HepG2 (cell line): Measurements from ENCODE around the gene DNM3. TPM values are rescaled to one million over a fixed set of nuclear protein-coding genes. Genes with fewer than 3 reads are reported as not detected.

Experiments used
- ATAC-seq: fragments of 200-7000 bp; cut with Tn5 transposase; 3 replicates; pipeline ENCODE4 v1.9.1; 2020; ENCODE audit warnings: mild to moderate bottlenecking, moderate library complexity
- BruUV-seq: library from RNA; stranded (reverse); fragments of 400-500 nt; replicated peaks from 2 replicates; lab custom pipeline; 2021; lab: Mats Ljungman, UMichigan
- CTCF ChIA-PET: fragments of 300-600 bp; formaldehyde crosslinking; extraction: SDS; loops from one replicate; lab custom pipeline; 2021; ENCODE audit warnings: low total read pairs, inconsistent platforms, low intra/inter-chr PET ratio; lab: Yijun Ruan, JAX
- POLR2A ChIA-PET: fragments of 350-600 bp; sonication (Branson Sonifier 250); formaldehyde crosslinking; loops from one replicate; lab custom pipeline; 2020; ENCODE audit warnings: antibody characterized with exemption, inconsistent platforms; lab: Yijun Ruan, JAX
- DNase-seq: peaks from one replicate; pipeline ENCODE4 v3.0.0-alpha.2; 2015; ENCODE audit warnings: low spot score
- FAIRE-seq: peaks from 3 replicates; lab custom pipeline; 2011; peaks lifted over from hg19 to GRCh38; lab: Jason Lieb, UNC
- H2AFZ ChIP-seq: one replicate; pipeline ENCODE4 v1.6.1; 2011; ENCODE audit warnings: low read length, inconsistent platforms
- H3K27ac ChIP-seq: fragments of 300-600 bp; 3 replicates; pipeline ENCODE4 v1.8.0; 2011; ENCODE audit warnings: mixed run types, mild to moderate bottlenecking, mixed read lengths, low read length, inconsistent platforms; ENCODE audit not compliant: insufficient read depth; ENCODE audit errors: extremely low read length
- H3K27me3 ChIP-seq, 2 experiments: fragments of 200-600 bp in 1 of 2; 2 replicates in 1 of 2; 3 replicates in 1 of 2; pipeline versions ENCODE4 v1.6.0 to v1.8.0; 2011; ENCODE audit warnings: low read length in 2 of 2, mild to moderate bottlenecking in 2 of 2, moderate library complexity in 2 of 2, inconsistent platforms in 1 of 2; ENCODE audit not compliant: insufficient read depth in 2 of 2, control insufficient read depth in 1 of 2
- H3K36me3 ChIP-seq, 2 experiments: fragments of 200-600 bp in 1 of 2; replicated peaks in 1 of 2; 2 replicates in 1 of 2; 3 replicates in 1 of 2; pipeline versions ENCODE4 v1.5.1 to v1.8.0; 2011; ENCODE audit warnings: low read length in 2 of 2, inconsistent platforms in 1 of 2; ENCODE audit not compliant: insufficient read depth in 2 of 2, control insufficient read depth in 1 of 2
- H3K4me1 ChIP-seq: 2 replicates; pipeline ENCODE4 v1.5.1; 2012; ENCODE audit warnings: low read length, inconsistent platforms; ENCODE audit not compliant: insufficient read depth
- H3K4me2 ChIP-seq: 2 replicates; pipeline ENCODE4 v1.6.0; 2011; ENCODE audit warnings: low read depth, low read length, inconsistent platforms
- H3K4me3 ChIP-seq, 3 experiments: fragments of 200-600 bp in 1 of 3; sonication (generic), shearing (Covaris generic) in 1 of 3; replicated peaks in 1 of 3; 2 replicates each; pipeline ENCODE4 v1.5.1; 2011 to 2016; ENCODE audit warnings: low read length in 3 of 3, inconsistent platforms in 2 of 3, low read depth in 2 of 3, mild to moderate bottlenecking in 2 of 3, control low read depth in 1 of 3, mixed read lengths in 1 of 3; ENCODE audit not compliant: insufficient read depth in 1 of 3
- H3K79me2 ChIP-seq: one replicate; pipeline ENCODE4 v1.6.1; 2011; ENCODE audit warnings: low read length, inconsistent platforms; ENCODE audit not compliant: insufficient read depth
- H3K9ac ChIP-seq: 2 replicates; pipeline ENCODE4 v1.6.0; 2011; ENCODE audit warnings: mild to moderate bottlenecking, low read depth, low read length, inconsistent platforms; ENCODE audit not compliant: insufficient read depth
- H3K9me3 ChIP-seq: 2 replicates; pipeline ENCODE4 v1.5.1; 2012; ENCODE audit warnings: mild to moderate bottlenecking, low read length
- H4K20me1 ChIP-seq: 2 replicates; pipeline ENCODE4 v1.6.0; 2011; ENCODE audit warnings: inconsistent platforms, mild to moderate bottlenecking, low read length, moderate library complexity; ENCODE audit not compliant: insufficient read depth
- EED ChIP-seq: sonication (generic); formaldehyde crosslinking; IDR thresholded peaks from 2 replicates; pipeline ENCODE4 v1.5.0; 2020; ENCODE audit warnings: mild to moderate bottlenecking, missing genetic modification reagents
- FOXK1 ChIP-seq: sonication (generic); formaldehyde crosslinking; IDR thresholded peaks from 2 replicates; pipeline ENCODE4 v1.4.0; 2020; ENCODE audit warnings: low read depth, missing genetic modification reagents, borderline replicate concordance
- ISL2 ChIP-seq: sonication (generic); formaldehyde crosslinking; IDR thresholded peaks from 2 replicates; pipeline ENCODE4 v1.5.0; 2020; ENCODE audit warnings: missing genetic modification reagents
- SIN3A ChIP-seq: IDR thresholded peaks from 2 replicates; pipeline ENCODE4 v1.6.1; 2011; ENCODE audit warnings: low read depth, mild to moderate bottlenecking, control low read depth, low read length, borderline replicate concordance
- SOX13 ChIP-seq, 3 experiments: fragments of 450-650 bp in 1 of 3; sonication (generic) in 1 of 3; formaldehyde crosslinking in 1 of 3; IDR thresholded peaks in 2 of 3; conservative IDR thresholded peaks in 1 of 3; 2 replicates each; pipeline versions ENCODE4 v1.5.0 to v1.6.1; 2016 to 2020; ENCODE audit warnings: antibody characterized with exemption in 1 of 3, mild to moderate bottlenecking in 1 of 3, missing compliant biosample characterization in 1 of 3, missing genetic modification reagents in 1 of 3, moderate library complexity in 1 of 3
- ZIK1 ChIP-seq: sonication (generic); formaldehyde crosslinking; IDR thresholded peaks from 2 replicates; pipeline ENCODE4 v1.5.0; 2020; ENCODE audit warnings: mild to moderate bottlenecking, low read depth, missing genetic modification reagents, borderline replicate concordance
- ZNF264 ChIP-seq: sonication (generic); formaldehyde crosslinking; IDR thresholded peaks from 2 replicates; pipeline ENCODE4 v1.4.0; 2020; ENCODE audit warnings: missing genetic modification reagents
- WGBS: methylation state at CpG from one replicate; pipeline ENCODE4 v1.1.6; 2017; ENCODE audit warnings: low lambda C conversion rate; 5-methylcytosine and 5-hydroxymethylcytosine counted together
- in situ Hi-C: cut with HindIII; loops from 2 replicates; pipeline ENCODE4 v1.10.0; 2017; ENCODE audit warnings: low pct_unique_long_range_greater_than_20kb; ENCODE audit not compliant: extremely low pct_ligation_motif_present
- intact Hi-C: fragments of 100-400 bp; cut with micrococcal nuclease; formaldehyde crosslinking; loops from one replicate; pipeline ENCODE4 v1.10.0; 2022; ENCODE audit not compliant: unreplicated experiment
- polyA plus RNA-seq, 8 experiments: library from polyadenylated mRNA; depleted of rRNA in 3 of 8; stranded (reverse) in 7 of 8; unstranded in 1 of 8; fragments of >200 nt; fragmentation: Illumina TruSeq in 4 of 8; extraction: Trizol in 4 of 8; gene quantifications; 2 replicates each; pipeline versions ENCODE4 v1.2.1 to v1.2.3, GENCODE V29; 2011 to 2016; ENCODE audit warnings: low read depth in 4 of 8, missing spikeins in 1 of 8, mixed read lengths in 1 of 8; ENCODE audit not compliant: insufficient read depth in 1 of 8
- total RNA-seq, 5 experiments: library from RNA; depleted of rRNA; stranded (reverse); fragments of >200 nt; fragmentation: Illumina TruSeq; extraction: Trizol; gene quantifications; 2 replicates each; pipeline ENCODE4 v1.2.3, GENCODE V29; 2016; ENCODE audit warnings: low read depth in 1 of 5
- TF ChIP-seq, protein P1 (sequence below): IDR thresholded peaks from 2 replicates; pipeline ENCODE4 v1.6.1; 2016; ENCODE audit warnings: low read depth
- TF ChIP-seq, protein P2 (sequence below): sonication (generic); formaldehyde crosslinking; IDR thresholded peaks from 2 replicates; pipeline ENCODE4 v1.5.0; 2020; ENCODE audit warnings: missing genetic modification reagents
- TF ChIP-seq, protein P3 (sequence below): sonication (generic); formaldehyde crosslinking; IDR thresholded peaks from 2 replicates; pipeline ENCODE4 v1.5.0; 2020; ENCODE audit warnings: mild to moderate bottlenecking, missing genetic modification reagents
- TF ChIP-seq, protein P4 (sequence below): sonication (generic); formaldehyde crosslinking; IDR thresholded peaks from 2 replicates; pipeline ENCODE4 v1.4.0; 2020; ENCODE audit warnings: missing genetic modification reagents
- TF ChIP-seq, protein P5 (sequence below): sonication (generic); formaldehyde crosslinking; IDR thresholded peaks from 2 replicates; pipeline ENCODE4 v1.8.0; 2022; ENCODE audit warnings: mild to moderate bottlenecking, missing genetic modification reagents

DNM3 gene
- total and polyA plus RNA-seq, 2 of the 13 experiments (the other 11 are each of a cell fraction or from before 2014, with no cell fraction given), result 0.05 TPM; not detected in 1

DNA sequence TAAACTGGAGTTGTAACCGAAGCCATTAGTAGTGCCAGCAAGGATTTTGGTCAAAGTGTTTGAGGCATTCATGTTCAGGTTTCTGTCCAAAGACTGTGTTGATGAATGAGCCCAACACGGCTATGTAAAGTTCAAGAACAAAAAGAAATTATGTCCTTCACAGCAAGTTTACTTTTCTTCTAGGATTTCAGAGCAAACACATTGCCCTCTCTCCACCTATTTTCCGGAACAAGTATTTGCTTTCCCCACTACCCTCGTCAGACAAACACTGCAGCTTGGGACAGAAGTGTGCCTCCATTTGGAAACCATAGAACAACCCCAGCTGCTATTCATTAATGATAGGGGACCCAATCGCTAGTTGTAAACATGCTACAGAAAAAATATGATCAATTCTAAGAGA, 427.8 kb downstream of the DNM3 start (continued):
- TF ChIP-seq, protein P1, sequence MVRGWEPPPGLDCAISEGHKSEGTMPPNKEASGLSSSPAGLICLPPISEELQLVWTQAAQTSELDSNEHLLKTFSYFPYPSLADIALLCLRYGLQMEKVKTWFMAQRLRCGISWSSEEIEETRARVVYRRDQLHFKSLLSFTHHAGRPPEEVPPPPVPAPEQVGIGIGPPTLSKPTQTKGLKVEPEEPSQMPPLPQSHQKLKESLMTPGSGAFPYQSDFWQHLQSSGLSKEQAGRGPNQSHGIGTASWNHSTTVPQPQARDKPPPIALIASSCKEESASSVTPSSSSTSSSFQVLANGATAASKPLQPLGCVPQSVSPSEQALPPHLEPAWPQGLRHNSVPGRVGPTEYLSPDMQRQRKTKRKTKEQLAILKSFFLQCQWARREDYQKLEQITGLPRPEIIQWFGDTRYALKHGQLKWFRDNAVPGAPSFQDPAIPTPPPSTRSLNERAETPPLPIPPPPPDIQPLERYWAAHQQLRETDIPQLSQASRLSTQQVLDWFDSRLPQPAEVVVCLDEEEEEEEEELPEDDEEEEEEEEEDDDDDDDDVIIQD, result peak; percentile 18; the same call in 1 of the 2 replicates
- TF ChIP-seq, protein P2, sequence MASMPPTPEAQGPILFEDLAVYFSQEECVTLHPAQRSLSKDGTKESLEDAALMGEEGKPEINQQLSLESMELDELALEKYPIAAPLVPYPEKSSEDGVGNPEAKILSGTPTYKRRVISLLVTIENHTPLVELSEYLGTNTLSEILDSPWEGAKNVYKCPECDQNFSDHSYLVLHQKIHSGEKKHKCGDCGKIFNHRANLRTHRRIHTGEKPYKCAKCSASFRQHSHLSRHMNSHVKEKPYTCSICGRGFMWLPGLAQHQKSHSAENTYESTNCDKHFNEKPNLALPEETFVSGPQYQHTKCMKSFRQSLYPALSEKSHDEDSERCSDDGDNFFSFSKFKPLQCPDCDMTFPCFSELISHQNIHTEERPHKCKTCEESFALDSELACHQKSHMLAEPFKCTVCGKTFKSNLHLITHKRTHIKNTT (CRISPR knock-in tag), result no peak
- TF ChIP-seq EED (CRISPR knock-in tag) (no peak), ISL2 (CRISPR knock-in tag) (peak; percentile 90)
- TF ChIP-seq, protein P3, sequence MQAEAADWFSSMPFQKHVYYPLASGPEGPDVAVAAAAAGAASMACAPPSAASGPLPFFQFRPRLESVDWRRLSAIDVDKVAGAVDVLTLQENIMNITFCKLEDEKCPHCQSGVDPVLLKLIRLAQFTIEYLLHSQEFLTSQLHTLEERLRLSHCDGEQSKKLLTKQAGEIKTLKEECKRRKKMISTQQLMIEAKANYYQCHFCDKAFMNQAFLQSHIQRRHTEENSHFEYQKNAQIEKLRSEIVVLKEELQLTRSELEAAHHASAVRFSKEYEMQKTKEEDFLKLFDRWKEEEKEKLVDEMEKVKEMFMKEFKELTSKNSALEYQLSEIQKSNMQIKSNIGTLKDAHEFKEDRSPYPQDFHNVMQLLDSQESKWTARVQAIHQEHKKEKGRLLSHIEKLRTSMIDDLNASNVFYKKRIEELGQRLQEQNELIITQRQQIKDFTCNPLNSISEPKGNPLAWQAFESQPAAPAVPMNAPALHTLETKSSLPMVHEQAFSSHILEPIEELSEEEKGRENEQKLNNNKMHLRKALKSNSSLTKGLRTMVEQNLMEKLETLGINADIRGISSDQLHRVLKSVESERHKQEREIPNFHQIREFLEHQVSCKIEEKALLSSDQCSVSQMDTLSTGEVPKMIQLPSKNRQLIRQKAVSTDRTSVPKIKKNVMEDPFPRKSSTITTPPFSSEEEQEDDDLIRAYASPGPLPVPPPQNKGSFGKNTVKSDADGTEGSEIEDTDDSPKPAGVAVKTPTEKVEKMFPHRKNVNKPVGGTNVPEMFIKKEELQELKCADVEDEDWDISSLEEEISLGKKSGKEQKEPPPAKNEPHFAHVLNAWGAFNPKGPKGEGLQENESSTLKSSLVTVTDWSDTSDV (CRISPR knock-in tag), result no peak

DNA sequence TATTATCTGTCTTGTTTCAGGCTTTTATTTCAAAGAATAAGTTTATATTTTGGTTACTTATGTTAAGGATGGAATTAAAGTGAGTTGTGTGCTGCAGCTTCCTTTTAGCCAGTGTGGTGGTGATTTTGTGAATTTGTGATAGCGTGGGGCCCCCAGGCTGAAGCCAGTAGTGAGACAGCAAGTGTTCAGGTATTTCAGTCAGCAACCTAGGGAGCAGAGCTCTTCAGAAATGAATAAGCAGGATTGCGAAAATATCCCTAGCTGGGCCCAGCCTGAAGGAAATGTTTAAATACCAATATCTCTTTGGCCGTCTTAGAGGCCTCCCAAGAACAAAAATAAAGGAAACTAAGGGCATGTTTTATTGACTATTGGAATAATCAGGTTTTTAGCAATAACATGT, 428.3 kb downstream of the DNM3 start:
- Histone ChIP-seq H3K9me3 (no peaks in the 10 kb centered on the region), H2AFZ (no peak overlapping the region), H3K9ac (no peak overlapping the region), H3K36me3 (no peaks in the 10 kb centered on the region), H3K4me1 (peaks cover 42% of the 10 kb centered on the region), H3K79me2 (no peaks in the 10 kb centered on the region), H3K27me3 (peaks cover 0 to 7% of the 10 kb centered on the region in 2 experiments; a peak in 3 of 5 replicates), H3K4me2 (peak overlapping the region; percentile 63), H3K4me3 (peak overlapping the region in 2 of 3 experiments; percentile 27 to 37; a peak in 3 of 6 replicates), H4K20me1 (no peaks in the 10 kb centered on the region), H3K27ac (peak overlapping the region; percentile 16)
- ATAC-seq, result peak; percentile 87
- CTCF ChIA-PET, result no interaction called here
- POLR2A ChIA-PET, result no interaction called here
- no peak for FAIRE-seq
- DNase-seq, result peak; percentile 33
- 1% methylated on average over 3 of the region's 3 CpGs for WGBS
- no TSS peak for BruUV-seq
- intact Hi-C loops (loop anchor here (5.0 kb wide), 1 partner anchor 128 kb away; no protein-coding TSS in a partner anchor), in situ Hi-C loops (no loop called here)
- TF ChIP-seq, protein P2 (CRISPR knock-in tag), result no peak
- TF ChIP-seq ZNF264 (0 out of 2 replicates have a peak, but pooled peaks have one; percentile 9), SIN3A (no peak), FOXK1 (CRISPR knock-in tag) (no peak), ZIK1 (CRISPR knock-in tag) (no peak), SOX13 (IDR thresholded peaks at IDR 0.05) (no peak), SOX13 (CRISPR knock-in tag; conservative IDR thresholded peaks at IDR 0.05 in 1 of 2, IDR thresholded peaks at IDR 0.05 in 1 of 2) (peak in 1 of 2 experiments; percentile 18; a peak in 1 of 4 replicates)
- TF ChIP-seq, protein P4, sequence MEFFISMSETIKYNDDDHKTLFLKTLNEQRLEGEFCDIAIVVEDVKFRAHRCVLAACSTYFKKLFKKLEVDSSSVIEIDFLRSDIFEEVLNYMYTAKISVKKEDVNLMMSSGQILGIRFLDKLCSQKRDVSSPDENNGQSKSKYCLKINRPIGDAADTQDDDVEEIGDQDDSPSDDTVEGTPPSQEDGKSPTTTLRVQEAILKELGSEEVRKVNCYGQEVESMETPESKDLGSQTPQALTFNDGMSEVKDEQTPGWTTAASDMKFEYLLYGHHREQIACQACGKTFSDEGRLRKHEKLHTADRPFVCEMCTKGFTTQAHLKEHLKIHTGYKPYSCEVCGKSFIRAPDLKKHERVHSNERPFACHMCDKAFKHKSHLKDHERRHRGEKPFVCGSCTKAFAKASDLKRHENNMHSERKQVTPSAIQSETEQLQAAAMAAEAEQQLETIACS (CRISPR knock-in tag), result no peak
- TF ChIP-seq, protein P5, sequence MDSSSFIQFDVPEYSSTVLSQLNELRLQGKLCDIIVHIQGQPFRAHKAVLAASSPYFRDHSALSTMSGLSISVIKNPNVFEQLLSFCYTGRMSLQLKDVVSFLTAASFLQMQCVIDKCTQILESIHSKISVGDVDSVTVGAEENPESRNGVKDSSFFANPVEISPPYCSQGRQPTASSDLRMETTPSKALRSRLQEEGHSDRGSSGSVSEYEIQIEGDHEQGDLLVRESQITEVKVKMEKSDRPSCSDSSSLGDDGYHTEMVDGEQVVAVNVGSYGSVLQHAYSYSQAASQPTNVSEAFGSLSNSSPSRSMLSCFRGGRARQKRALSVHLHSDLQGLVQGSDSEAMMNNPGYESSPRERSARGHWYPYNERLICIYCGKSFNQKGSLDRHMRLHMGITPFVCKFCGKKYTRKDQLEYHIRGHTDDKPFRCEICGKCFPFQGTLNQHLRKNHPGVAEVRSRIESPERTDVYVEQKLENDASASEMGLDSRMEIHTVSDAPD, result no peak
